Ascending aorta (tissue), 2 donors: Measurements from ENCODE around the gene SORCS2. TPM values are rescaled to one million over a fixed set of nuclear protein-coding genes. Genes with fewer than 3 reads are reported as not detected.

Experiments used
- DNase-seq, 2 donors: peaks; one replicate each; pipeline ENCODE4 v3.0.0-alpha.2; 2019; ENCODE audit warnings: low spot score in 2 of 2
- H3K27ac ChIP-seq, 2 donors: fragments of 200-600 bp; sonication (generic); one replicate each; pipeline ENCODE4 v1.5.1; 2016 to 2017; ENCODE audit warnings: mild to moderate bottlenecking in 1 of 2
- H3K27me3 ChIP-seq: fragments of 200-600 bp; sonication (generic); one replicate; pipeline ENCODE4 v1.5.1; 2017
- H3K36me3 ChIP-seq, 2 donors: fragments of 200-600 bp; sonication (generic); one replicate each; pipeline ENCODE4 v1.5.1; 2016
- H3K4me1 ChIP-seq, 2 donors: fragments of 200-600 bp; sonication (generic); one replicate each; pipeline ENCODE4 v1.5.1; 2016 to 2017; ENCODE audit warnings: mild to moderate bottlenecking in 1 of 2
- H3K4me3 ChIP-seq, 2 donors: fragments of 200-600 bp; sonication (generic); one replicate each; pipeline ENCODE4 v1.5.1; 2016 to 2017; ENCODE audit warnings: mild to moderate bottlenecking in 1 of 2
- H3K9me3 ChIP-seq, 2 donors: fragments of 200-600 bp; sonication (generic); one replicate each; pipeline ENCODE4 v1.5.1; 2016
- CTCF ChIP-seq, 3 experiments: fragments of 200-600 bp in 2 of 3; fragments of 450-650 bp in 1 of 3; sonication (generic) in 2 of 3; IDR thresholded peaks; one replicate each; pipeline ENCODE4 v1.5.1; 2016 to 2019; ENCODE audit warnings: antibody characterized with exemption in 3 of 3, mild to moderate bottlenecking in 1 of 3, moderate library complexity in 1 of 3
- intact Hi-C: fragments of 100-400 bp; cut with DNase I; formaldehyde crosslinking; loops from one replicate; pipeline ENCODE4 v1.15.1; 2023
- total RNA-seq: library from RNA; depleted of rRNA; stranded (reverse); fragments of >200 nt; gene quantifications from one replicate; pipeline ENCODE4 v1.1.0, GENCODE V29; 2016

The SORCS2 gene
- total RNA-seq, 1 donor from 2014 or later, result 0.32 TPM

GRCh38 chr4:7778510-7779431, 586.4 kb downstream of the SORCS2 start:
- Histone ChIP-seq H3K27ac (peak overlapping the region; percentile 45 to 83), H3K27me3 (no peaks in the 10 kb centered on the region), H3K4me1 (peaks cover 9 to 14% of the 10 kb centered on the region in 2 donors), H3K9me3 (no peaks in the 10 kb centered on the region), H3K36me3 (peaks cover 15 to 34% of the 10 kb centered on the region in 2 donors), H3K4me3 (peak overlapping the region; percentile 20 to 50)
- intact Hi-C loops, result loop anchor here (2.0 kb wide), 1 partner anchor 14 kb away; no protein-coding TSS in a partner anchor
- no peak for DNase-seq
- TF ChIP-seq CTCF (IDR thresholded peaks at IDR 0.05), result no peak

GRCh38 chr4:7779432-7779768, 587.1 kb downstream of the SORCS2 start:
- Histone ChIP-seq H3K27me3 (no peaks in the 10 kb centered on the region), H3K27ac (peak overlapping the region; percentile 45 to 83), H3K4me3 (peak overlapping the region in 1 of 2 donors; percentile 50), H3K36me3 (peaks cover 8 to 28% of the 10 kb centered on the region in 2 donors), H3K4me1 (peaks cover 9 to 14% of the 10 kb centered on the region in 2 donors), H3K9me3 (no peaks in the 10 kb centered on the region)
- intact Hi-C loops, result loop anchor here (2.0 kb wide), 1 partner anchor 15 kb away; no protein-coding TSS in a partner anchor
- DNase-seq, result no peak
- TF ChIP-seq CTCF (IDR thresholded peaks at IDR 0.05), result no peak

- no peak overlapping the region for H3K4me3 ChIP-seq
- H3K27ac ChIP-seq, result peak overlapping the region; percentile 81 to 83
- peaks cover 9 to 14% of the 10 kb centered on the region in 2 donors for H3K4me1 ChIP-seq
Measured at GRCh38 chr4:7780751-7781348, 588.5 kb downstream of the SORCS2 start.

GRCh38 chr4:7781366-7781765, 589.0 kb downstream of the SORCS2 start:
- H3K4me3 ChIP-seq, result no peak overlapping the region
- H3K4me1 ChIP-seq, result peaks cover 9 to 14% of the 10 kb centered on the region in 2 donors

More at GRCh38 chr4:7780751-7781348, 588.5 kb downstream of the SORCS2 start:
- intact Hi-C loops, result no loop called here
- DNase-seq, result no peak
- no peak for TF ChIP-seq CTCF (IDR thresholded peaks at IDR 0.05)
- Histone ChIP-seq H3K36me3 (peaks cover 3 to 31% of the 10 kb centered on the region in 2 donors), H3K9me3 (no peaks in the 10 kb centered on the region), H3K27me3 (no peaks in the 10 kb centered on the region)

GRCh38 chr4:7781993-7782392, 589.7 kb downstream of the SORCS2 start:
- TF ChIP-seq CTCF (IDR thresholded peaks at IDR 0.05), result no peak
- H3K36me3 ChIP-seq, result peaks cover 3 to 25% of the 10 kb centered on the region in 2 donors
- no peak overlapping the region for H3K4me3 ChIP-seq
- H3K4me1 ChIP-seq, result peaks cover 9 to 14% of the 10 kb centered on the region in 2 donors
- no peak for DNase-seq
- H3K27ac ChIP-seq, result peak overlapping the region; percentile 81 to 83
- H3K9me3 ChIP-seq, result no peaks in the 10 kb centered on the region
- intact Hi-C loops, result no loop called here
- no peaks in the 10 kb centered on the region for H3K27me3 ChIP-seq

More at GRCh38 chr4:7781366-7781765, 589.0 kb downstream of the SORCS2 start:
- no peak for DNase-seq
- TF ChIP-seq CTCF (IDR thresholded peaks at IDR 0.05), result no peak
- H3K27ac ChIP-seq, result peak overlapping the region; percentile 81 to 83
- intact Hi-C loops, result no loop called here
- peaks cover 3 to 30% of the 10 kb centered on the region in 2 donors for H3K36me3 ChIP-seq
- H3K9me3 ChIP-seq, result no peaks in the 10 kb centered on the region
- no peaks in the 10 kb centered on the region for H3K27me3 ChIP-seq
